Tibial nerve (tissue), 3 donors: ENCODE measurements around the gene FAF2.

Experiments used
- CTCF ChIP-seq, 5 experiments: fragments of 200-600 bp in 3 of 5; fragments of 450-650 bp in 2 of 5; sonication (generic) in 3 of 5; IDR thresholded peaks; one replicate each; pipeline ENCODE4 v1.5.1; 2016 to 2019; ENCODE audit warnings: antibody characterized with exemption in 5 of 5, mild to moderate bottlenecking in 3 of 5, moderate library complexity in 2 of 5
- POLR2A ChIP-seq, 2 donors: fragments of 450-650 bp; IDR thresholded peaks; one replicate each; pipeline ENCODE4 v1.6.1; 2017; ENCODE audit warnings: antibody characterized with exemption in 2 of 2, mild to moderate bottlenecking in 2 of 2, moderate library complexity in 2 of 2

GRCh38 chr5:176513788-176514187, 65.6 kb downstream of the FAF2 start:
- TF ChIP-seq POLR2A (IDR thresholded peaks at IDR 0.05) (no peak), CTCF (IDR thresholded peaks at IDR 0.05) (no peak)
